Thyroid gland (tissue), 4 donors: ENCODE results near the gene MAD1L1. TPM values are rescaled to one million over a fixed set of nuclear protein-coding genes. Genes with fewer than 3 reads are reported as not detected.
"Not testable (repeated sequence)": the region's sequence is repeated elsewhere in the genome, so short reads cannot be mapped to it uniquely, and the experiment has no call there.

ENCODE experiments used
- DNase-seq, 2 donors: peaks; one replicate each; pipeline ENCODE4 v3.0.0-alpha.2; 2019
- H3K27ac ChIP-seq, 3 donors: fragments of 200-600 bp; sonication (generic); 1 replicate in 2 of 3; 2 replicates in 1 of 3; pipeline ENCODE4 v1.5.1; 2016 to 2019; ENCODE audit warnings: mild to moderate bottlenecking in 1 of 3, moderate library complexity in 1 of 3
- H3K27me3 ChIP-seq: fragments of 200-600 bp; sonication (generic); one replicate; pipeline ENCODE4 v1.5.1; 2019
- H3K36me3 ChIP-seq, 2 donors: fragments of 200-600 bp; sonication (generic); one replicate each; pipeline ENCODE4 v1.5.1; 2016 to 2019
- H3K4me1 ChIP-seq, 2 donors: fragments of 200-600 bp; sonication (generic); one replicate each; pipeline ENCODE4 v1.5.1; 2017 to 2019
- H3K4me3 ChIP-seq, 3 donors: fragments of 200-600 bp; sonication (generic); replicated peaks in 1 of 3; 1 replicate in 2 of 3; 2 replicates in 1 of 3; pipeline ENCODE4 v1.5.1; 2016; ENCODE audit warnings: mild to moderate bottlenecking in 1 of 3
- H3K9me3 ChIP-seq: fragments of 200-600 bp; sonication (generic); one replicate; pipeline ENCODE4 v1.5.1; 2017
- CTCF ChIP-seq, 6 experiments: fragments of 200-600 bp in 3 of 6; fragments of 450-650 bp in 3 of 6; sonication (generic) in 3 of 6; IDR thresholded peaks; one replicate each; pipeline ENCODE4 v1.5.1; 2016 to 2019; ENCODE audit warnings: antibody characterized with exemption in 6 of 6, mild to moderate bottlenecking in 2 of 6, inconsistent platforms in 1 of 6, moderate library complexity in 1 of 6
- POLR2A ChIP-seq, 2 donors: fragments of 450-650 bp; IDR thresholded peaks; one replicate each; pipeline ENCODE4 v1.6.1; 2017; ENCODE audit warnings: antibody characterized with exemption in 2 of 2, mild to moderate bottlenecking in 2 of 2, moderate library complexity in 1 of 2
- WGBS, 2 donors: methylation state at CpG; one replicate each; pipeline ENCODE4 v1.1.5; 2017; 5-methylcytosine and 5-hydroxymethylcytosine counted together
- intact Hi-C: fragments of 100-400 bp; cut with DNase I; formaldehyde crosslinking; loops from one replicate; pipeline ENCODE4 v1.15.1; 2023
- total RNA-seq, 4 donors: library from RNA; depleted of rRNA; stranded (reverse); fragments of >200 nt; gene quantifications; one replicate each; pipeline ENCODE4 v1.2.3, GENCODE V29; 2016

Gene MAD1L1
- total RNA-seq, 4 donors from 2014 or later = 27.4 to 38.6 (median 33.9) TPM

- 96 to 97% methylated on average over 9 of the region's 9 CpGs for WGBS, 2 donors
- intact Hi-C loops = no loop called here
- TF ChIP-seq POLR2A (IDR thresholded peaks at IDR 0.05) (no peak), CTCF (IDR thresholded peaks at IDR 0.05) (no peak)
Observed at GRCh38 chr7:1996816-1997215, 235.9 kb downstream of the MAD1L1 start.

GRCh38 chr7:1995911-1996420 lies 236.8 kb downstream of the MAD1L1 start:
- 88 to 97% methylated on average over 11 to 13 of the region's 24 CpGs for whole genome bisulfite sequencing, 2 donors
- H3K4me3 ChIP-seq, H3K9me3 ChIP-seq, H3K27me3 ChIP-seq, DNase-seq, H3K27ac ChIP-seq, H3K36me3 ChIP-seq, intact Hi-C loops, H3K4me1 ChIP-seq: not testable (repeated sequence)

More at GRCh38 chr7:1996816-1997215, 235.9 kb downstream of the MAD1L1 start:
- Histone ChIP-seq H3K4me1 (no peaks in the 10 kb centered on the region), H3K27ac (no peak overlapping the region), H3K9me3 (no peaks in the 10 kb centered on the region), H3K27me3 (no peaks in the 10 kb centered on the region), H3K4me3 (no peak overlapping the region), H3K36me3 (no peaks in the 10 kb centered on the region)
- no peak for DNase-seq

GRCh38 chr7:1995426-1995825 lies 237.3 kb downstream of the MAD1L1 start:
- Histone ChIP-seq H3K4me3 (no peak overlapping the region), H3K27me3 (no peaks in the 10 kb centered on the region), H3K36me3 (no peaks in the 10 kb centered on the region), H3K27ac (no peak overlapping the region), H3K4me1 (no peaks in the 10 kb centered on the region), H3K9me3 (no peaks in the 10 kb centered on the region)
- intact Hi-C loops = no loop called here
- DNase-seq = no peak
- TF ChIP-seq CTCF (IDR thresholded peaks at IDR 0.05) (no peak), POLR2A (IDR thresholded peaks at IDR 0.05) (no peak)
- WGBS, 2 donors = 90 to 100% methylated on average over 6 to 10 of the region's 11 CpGs

GRCh38 chr7:1994931-1995330 lies 237.8 kb downstream of the MAD1L1 start:
- intact Hi-C loops = no loop called here
- Histone ChIP-seq H3K27me3 (no peaks in the 10 kb centered on the region), H3K4me3 (no peak overlapping the region), H3K4me1 (no peaks in the 10 kb centered on the region), H3K36me3 (no peaks in the 10 kb centered on the region), H3K27ac (no peak overlapping the region), H3K9me3 (no peaks in the 10 kb centered on the region)
- TF ChIP-seq POLR2A (IDR thresholded peaks at IDR 0.05) (no peak), CTCF (IDR thresholded peaks at IDR 0.05) (no peak)
- 86 to 89% methylated on average over 11 to 13 of the region's 13 CpGs for WGBS, 2 donors
- DNase-seq = no peak

GRCh38 chr7:1993776-1994740 lies 238.7 kb downstream of the MAD1L1 start:
- no peaks in the 10 kb centered on the region for H3K4me1 ChIP-seq
- no peaks in the 10 kb centered on the region for H3K36me3 ChIP-seq
- WGBS, 2 donors = 81 to 83% methylated on average over 25 to 26 of the region's 27 CpGs
- TF ChIP-seq POLR2A (IDR thresholded peaks at IDR 0.05) = no peak
- TF ChIP-seq CTCF (IDR thresholded peaks at IDR 0.05) = no peak
- DNase-seq = no peak
- intact Hi-C loops = no loop called here
- H3K4me3 ChIP-seq = no peak overlapping the region
- no peaks in the 10 kb centered on the region for H3K9me3 ChIP-seq
- H3K27ac ChIP-seq = no peak overlapping the region
- H3K27me3 ChIP-seq = no peaks in the 10 kb centered on the region
